ENCODE data around the gene COX4I1. TPM values are rescaled to one million over a fixed set of nuclear protein-coding genes. Genes with fewer than 3 reads are reported as not detected.

The COX4I1 gene
- total RNA-seq, 1 donor from 2014 or later, result 430 TPM

- Histone ChIP-seq H3K27ac (no peak overlapping the region), H3K9me3 (no peaks in the 10 kb centered on the region), H3K4me1 (no peaks in the 10 kb centered on the region), H3K27me3 (no peaks in the 10 kb centered on the region), H3K4me3 (no peak overlapping the region), H3K36me3 (no peaks in the 10 kb centered on the region)
- TF ChIP-seq POLR2A (IDR thresholded peaks at IDR 0.05), result no peak
- TF ChIP-seq CTCF (IDR thresholded peaks at IDR 0.05), result no peak
- no peak for TF ChIP-seq POLR2AphosphoS5 (IDR thresholded peaks at IDR 0.05; ENCODE audit: insufficient read depth in 1 of 2, low read depth in 1 of 2)
- intact Hi-C loops (cut with DNase I), result no loop called here
- no peak for DNase-seq (ENCODE audit: extremely low spot score in 2 of 2)
Measured at GRCh38 chr16:85840801-85841200, 41.3 kb downstream of the COX4I1 start.

GRCh38 chr16:85842435-85842834 lies 42.9 kb downstream of the COX4I1 start:
- Histone ChIP-seq H3K27me3 (no peaks in the 10 kb centered on the region), H3K4me1 (no peaks in the 10 kb centered on the region), H3K9me3 (no peaks in the 10 kb centered on the region), H3K27ac (no peak overlapping the region), H3K36me3 (no peaks in the 10 kb centered on the region), H3K4me3 (no peak overlapping the region)
- intact Hi-C loops (cut with DNase I), result no loop called here
- DNase-seq (ENCODE audit: extremely low spot score in 2 of 2), result no peak
- TF ChIP-seq POLR2AphosphoS5 (IDR thresholded peaks at IDR 0.05; ENCODE audit: insufficient read depth in 1 of 2, low read depth in 1 of 2) (no peak), CTCF (IDR thresholded peaks at IDR 0.05) (no peak), POLR2A (IDR thresholded peaks at IDR 0.05) (no peak)

GRCh38 chr16:85842848-85843247 lies 43.4 kb downstream of the COX4I1 start:
- no peaks in the 10 kb centered on the region for H3K4me1 ChIP-seq
- H3K9me3 ChIP-seq, result no peaks in the 10 kb centered on the region
- H3K4me3 ChIP-seq, result no peak overlapping the region
- H3K27ac ChIP-seq, result no peak overlapping the region
- DNase-seq (ENCODE audit: extremely low spot score in 2 of 2), result no peak
- TF ChIP-seq POLR2AphosphoS5 (IDR thresholded peaks at IDR 0.05; ENCODE audit: insufficient read depth in 1 of 2, low read depth in 1 of 2) (no peak), POLR2A (IDR thresholded peaks at IDR 0.05) (no peak), CTCF (IDR thresholded peaks at IDR 0.05) (no peak)
- intact Hi-C loops (cut with DNase I), result no loop called here
- no peaks in the 10 kb centered on the region for H3K36me3 ChIP-seq
- H3K27me3 ChIP-seq, result no peaks in the 10 kb centered on the region

GRCh38 chr16:85843471-85844168 lies 44.1 kb downstream of the COX4I1 start:
- TF ChIP-seq CTCF (IDR thresholded peaks at IDR 0.05) (no peak), POLR2A (IDR thresholded peaks at IDR 0.05) (no peak), POLR2AphosphoS5 (IDR thresholded peaks at IDR 0.05; ENCODE audit: insufficient read depth in 1 of 2, low read depth in 1 of 2) (no peak)
- no peak overlapping the region for H3K4me3 ChIP-seq

GRCh38 chr16:85844169-85844481 lies 44.6 kb downstream of the COX4I1 start:
- no peak for TF ChIP-seq POLR2AphosphoS5 (IDR thresholded peaks at IDR 0.05; ENCODE audit: insufficient read depth in 1 of 2, low read depth in 1 of 2)
- no peak for TF ChIP-seq CTCF (IDR thresholded peaks at IDR 0.05)
- no peaks in the 10 kb centered on the region for H3K9me3 ChIP-seq
- intact Hi-C loops (cut with DNase I), result no loop called here
- H3K4me3 ChIP-seq, result no peak overlapping the region
- DNase-seq (ENCODE audit: extremely low spot score in 2 of 2), result no peak
- no peaks in the 10 kb centered on the region for H3K36me3 ChIP-seq
- no peaks in the 10 kb centered on the region for H3K4me1 ChIP-seq
- H3K27me3 ChIP-seq, result no peaks in the 10 kb centered on the region
- H3K27ac ChIP-seq, result no peak overlapping the region

More at GRCh38 chr16:85843471-85844168, 44.1 kb downstream of the COX4I1 start:
- Histone ChIP-seq H3K27me3 (no peaks in the 10 kb centered on the region), H3K27ac (no peak overlapping the region), H3K9me3 (no peaks in the 10 kb centered on the region), H3K36me3 (no peaks in the 10 kb centered on the region), H3K4me1 (no peaks in the 10 kb centered on the region)
- no peak for DNase-seq (ENCODE audit: extremely low spot score in 2 of 2)
- intact Hi-C loops (cut with DNase I), result no loop called here
